Measurements from ENCODE around the gene BAZ1B.
"Not testable (repeated sequence)": the region's sequence is repeated elsewhere in the genome, so short reads cannot be mapped to it uniquely, and the experiment has no call there.

BAZ1B gene

DNA sequence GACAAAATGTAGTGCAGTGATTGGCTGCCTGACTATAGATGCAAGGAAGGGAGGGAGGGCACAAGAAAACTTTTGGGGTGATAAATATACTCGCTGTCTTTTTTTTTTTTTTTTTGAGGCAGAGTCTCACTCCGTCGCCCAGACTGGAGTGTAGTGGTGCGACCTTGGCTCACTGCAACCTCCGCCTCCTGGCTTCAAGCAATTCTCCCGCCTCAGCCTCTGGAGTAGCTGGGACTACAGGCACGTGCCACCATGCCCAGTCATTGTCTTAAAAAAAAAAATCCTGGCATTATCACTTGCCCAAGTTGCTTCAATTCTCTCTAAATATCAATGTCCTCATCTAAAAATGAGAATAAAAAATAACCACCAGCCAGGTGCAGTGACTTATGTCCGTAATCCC, 96.1 kb downstream of the BAZ1B start:
- no peak for FAIRE-seq

GRCh38 chr7:73425356-73425983, 96.6 kb downstream of the BAZ1B start:
- no peak for FAIRE-seq

DNA sequence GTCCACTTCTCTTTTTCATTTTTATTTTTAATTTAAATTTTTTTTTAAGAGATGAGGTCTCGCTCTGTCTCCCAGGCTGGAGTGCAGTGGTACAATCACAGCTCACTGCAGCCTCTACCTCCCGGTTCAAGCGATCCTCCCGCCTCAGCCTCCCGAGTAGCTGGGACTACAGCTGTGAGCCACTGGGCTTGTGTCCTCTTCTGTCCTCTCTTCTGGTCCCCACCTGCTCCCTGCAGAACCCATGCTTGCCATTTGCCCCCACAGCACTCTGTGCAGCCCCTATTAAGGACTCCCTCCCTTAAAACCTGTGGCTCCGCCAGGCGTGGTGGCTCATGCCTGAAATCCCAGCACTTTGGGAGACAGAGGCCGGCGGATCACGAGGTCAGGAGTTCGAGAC, 97.6 kb downstream of the BAZ1B start:
- no peak for FAIRE-seq

GRCh38 chr7:73423519-73424488, 98.3 kb downstream of the BAZ1B start:
- FAIRE-seq: no peak

GRCh38 chr7:73420610-73421009, 101.5 kb downstream of the BAZ1B start:
- not testable (repeated sequence) for FAIRE-seq

DNA sequence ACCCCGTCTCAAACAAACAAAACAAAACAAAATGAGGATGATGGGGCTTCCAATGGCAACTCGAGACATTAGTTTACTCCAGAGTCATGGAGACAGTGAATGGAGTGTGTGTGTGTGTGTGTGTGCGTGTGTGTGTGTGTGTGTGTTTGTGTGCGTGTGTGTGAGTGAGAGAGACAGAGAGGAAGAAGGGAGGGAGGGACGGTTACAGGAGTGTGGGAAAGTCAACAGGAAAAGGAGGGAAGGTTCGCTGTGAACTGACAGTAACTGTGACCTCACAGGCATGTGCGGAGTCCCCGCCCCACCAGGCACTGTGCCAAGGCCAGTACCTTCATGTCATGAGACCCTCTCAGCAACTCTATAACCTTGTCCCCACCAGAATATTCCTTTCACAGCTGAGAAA, 102.1 kb downstream of the BAZ1B start:
- FAIRE-seq: not testable (repeated sequence)

DNA sequence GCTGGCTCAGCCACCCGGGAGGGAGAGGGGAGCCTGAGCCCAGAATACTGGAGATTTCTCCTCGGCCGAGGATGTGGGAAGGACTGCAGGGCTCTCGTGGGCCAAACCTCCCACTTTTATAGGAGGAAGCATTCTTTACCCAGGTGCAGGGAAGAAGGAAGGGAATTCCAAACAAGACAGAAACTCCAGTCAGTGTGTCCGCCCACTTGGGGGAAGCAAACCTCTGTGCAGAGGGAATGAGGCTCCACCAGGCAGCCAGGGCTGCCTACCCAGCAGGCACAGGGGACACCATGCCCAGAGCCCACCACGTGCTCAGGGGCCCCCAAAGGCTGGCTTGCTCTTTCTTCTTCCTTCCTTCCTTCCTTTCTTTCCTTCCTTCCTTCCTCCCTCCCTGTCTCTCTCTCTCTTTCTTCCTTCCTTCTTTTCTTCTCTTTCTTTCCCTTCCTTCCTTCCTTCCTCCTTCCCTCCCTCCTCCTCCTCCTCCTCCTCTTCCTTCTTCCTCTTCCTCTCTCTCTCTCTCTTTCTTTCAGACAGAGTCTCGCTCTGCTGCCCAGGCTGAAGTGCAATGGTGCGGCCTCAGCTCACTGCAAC, 103.9 kb downstream of the BAZ1B start:
- FAIRE-seq: no peak

DNA sequence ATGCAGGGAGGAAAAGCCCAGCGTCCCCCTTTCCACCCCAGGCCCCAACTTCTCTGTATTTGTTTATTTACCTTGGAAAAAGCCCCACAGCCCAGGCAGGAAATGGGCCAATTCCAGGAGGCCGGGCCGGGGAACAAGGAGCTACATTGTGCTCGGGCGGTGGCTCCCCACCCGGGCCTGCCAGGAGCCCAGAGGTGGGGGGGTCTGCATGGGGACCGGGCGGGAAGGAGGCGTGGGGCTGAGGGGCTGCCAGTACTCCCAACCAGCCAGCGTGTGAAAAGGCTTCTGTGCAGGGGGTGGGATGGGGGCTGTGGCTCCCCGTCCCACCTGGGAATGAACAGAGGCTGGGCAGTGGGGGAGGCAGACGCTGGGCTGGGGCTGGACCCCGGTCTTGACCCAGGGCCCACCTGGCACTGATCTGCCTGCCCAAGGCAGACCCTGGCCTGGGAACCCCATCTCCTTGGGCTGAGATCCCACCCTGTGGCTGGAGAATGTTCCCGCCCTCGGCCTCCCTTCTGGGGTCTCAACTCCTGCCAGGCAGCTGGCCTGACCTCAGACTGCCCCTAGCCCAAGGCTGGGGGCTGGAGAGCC, 111.5 kb downstream of the BAZ1B start:
- FAIRE-seq: not testable (repeated sequence)

DNA sequence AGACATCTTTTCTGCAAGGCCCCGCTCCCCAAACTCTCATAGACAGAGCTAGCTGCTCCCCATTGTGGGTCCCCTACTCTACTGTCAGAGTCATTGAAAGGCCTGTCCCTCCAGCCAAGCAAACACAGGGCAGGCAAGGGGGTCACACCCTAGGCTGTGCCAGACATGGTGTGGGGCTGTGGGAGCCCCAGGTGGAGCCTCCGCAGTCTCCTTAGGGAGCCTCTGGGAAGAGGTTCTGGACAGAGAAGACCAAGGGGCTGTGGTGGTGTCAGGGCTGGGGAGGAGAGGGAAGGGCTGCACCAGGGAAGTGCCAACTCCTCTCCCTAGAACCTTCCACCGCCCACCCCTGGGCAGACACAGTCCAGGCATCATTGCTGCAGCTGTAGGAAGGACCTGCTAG, 117.2 kb downstream of the BAZ1B start:
- not testable (repeated sequence) for FAIRE-seq

GRCh38 chr7:73399185-73400050, 122.7 kb downstream of the BAZ1B start:
- FAIRE-seq: not testable (repeated sequence)

DNA sequence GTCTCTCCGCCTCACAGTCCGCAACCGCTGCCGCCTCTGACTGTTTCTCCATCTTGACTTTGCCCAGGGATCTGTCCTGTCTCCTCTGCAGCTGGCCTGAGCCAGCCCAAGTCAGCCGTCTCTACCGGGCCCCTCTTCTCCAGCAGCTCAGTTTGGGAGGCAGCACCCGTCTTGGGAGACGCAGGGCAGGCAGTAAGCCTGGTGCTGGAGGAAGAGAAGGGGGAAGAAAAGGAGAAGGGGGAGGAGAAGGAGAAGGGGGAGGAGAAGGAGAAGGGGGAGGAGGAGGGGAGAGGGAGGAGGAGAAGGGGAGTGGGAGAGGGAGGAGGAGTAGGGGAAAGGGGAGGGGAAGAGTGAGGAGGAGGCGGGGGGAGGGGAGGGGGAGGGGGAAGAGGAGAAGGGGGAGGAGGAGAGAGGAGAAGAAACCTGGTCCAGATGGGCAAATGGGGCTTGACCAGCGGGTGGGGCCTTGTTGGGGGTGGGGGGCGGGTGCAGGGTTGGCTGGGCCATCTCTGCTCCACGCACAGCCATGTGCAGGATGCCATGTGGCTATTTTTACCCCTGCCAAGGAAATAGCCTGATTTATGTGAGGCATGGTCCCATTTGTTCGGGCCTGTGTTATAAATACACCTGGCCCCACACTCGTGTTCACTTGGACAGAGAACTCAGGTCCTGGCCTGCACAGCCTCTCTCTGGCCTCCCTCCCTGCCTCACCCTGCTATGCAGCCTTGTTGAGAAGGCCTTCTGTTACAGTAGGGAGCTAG, 124.4 kb downstream of the BAZ1B start:
- no peak for FAIRE-seq

DNA sequence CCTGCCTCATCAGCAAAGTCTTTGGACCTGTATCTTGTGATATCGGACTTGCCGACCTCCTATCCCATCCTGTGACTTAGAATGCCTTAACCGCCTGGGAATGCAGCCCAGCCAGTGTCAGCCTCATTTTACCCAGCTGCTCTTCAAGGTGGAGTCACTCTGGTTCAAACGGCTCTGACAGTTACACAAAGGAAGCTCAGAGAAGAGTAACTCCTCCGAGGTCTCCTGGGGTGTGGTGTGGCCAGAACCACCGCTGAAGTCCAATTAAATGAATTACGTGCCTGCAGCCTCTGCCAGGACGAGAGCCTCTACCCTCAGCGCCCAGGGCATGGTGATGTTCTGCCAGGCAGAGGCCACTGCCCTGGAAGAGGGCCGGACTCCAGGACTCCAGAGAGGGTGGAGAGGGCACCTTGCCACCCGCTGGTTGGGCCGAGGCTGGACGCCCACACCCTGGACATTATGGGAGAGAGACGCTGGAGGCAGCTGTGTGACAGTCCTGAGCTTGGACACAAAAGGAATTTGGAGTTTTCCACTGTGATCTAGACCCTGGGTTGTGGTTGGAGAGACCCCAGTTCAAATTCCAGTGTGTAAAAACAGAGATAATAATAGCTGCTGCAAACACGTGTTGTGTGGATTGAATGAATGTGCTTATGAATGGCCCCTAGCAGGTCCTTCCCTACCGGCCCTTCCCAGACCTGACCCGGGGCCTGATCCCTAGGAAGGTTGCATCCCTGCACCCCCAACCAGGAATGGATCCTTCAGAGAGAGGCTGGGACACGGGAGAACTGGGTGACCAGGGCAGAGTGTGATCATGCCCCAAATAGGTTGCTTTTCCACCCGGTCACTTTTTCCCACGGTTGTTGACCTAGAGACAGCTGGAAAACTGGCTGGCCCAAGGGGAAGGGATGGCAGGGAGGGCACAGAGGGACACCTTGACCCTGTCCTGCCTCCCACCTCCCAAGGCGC, 126.3 kb downstream of the BAZ1B start:
- FAIRE-seq: no peak

GRCh38 chr7:73394422-73394821, 127.7 kb downstream of the BAZ1B start:
- no peak for FAIRE-seq

DNA sequence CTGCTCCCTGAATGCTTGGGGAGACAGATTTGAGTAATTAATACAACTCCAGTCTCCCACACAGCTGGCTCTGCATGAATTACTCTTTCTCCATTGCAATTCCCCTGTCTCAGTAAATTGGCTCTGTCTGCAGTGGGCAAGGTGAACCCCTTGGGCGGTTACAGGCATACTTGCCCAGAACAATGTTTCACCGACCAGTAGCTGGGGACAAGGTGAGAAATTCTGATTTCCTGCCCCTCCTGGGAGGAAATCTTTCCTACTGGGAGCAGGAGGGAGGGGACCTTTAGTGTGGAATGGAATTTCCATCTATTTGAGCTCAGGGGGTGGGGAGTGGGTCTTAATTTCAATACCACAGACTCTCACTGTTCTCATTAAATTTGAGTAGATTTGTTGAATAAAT, 130.7 kb downstream of the BAZ1B start:
- FAIRE-seq: no peak
